ENCODE measurements around the gene TPR. TPM values are rescaled to one million over a fixed set of nuclear protein-coding genes. Genes with fewer than 3 reads are reported as not detected.

The TPR gene
- total RNA-seq, 1 experiment from 2014 or later: 107 TPM

DNA sequence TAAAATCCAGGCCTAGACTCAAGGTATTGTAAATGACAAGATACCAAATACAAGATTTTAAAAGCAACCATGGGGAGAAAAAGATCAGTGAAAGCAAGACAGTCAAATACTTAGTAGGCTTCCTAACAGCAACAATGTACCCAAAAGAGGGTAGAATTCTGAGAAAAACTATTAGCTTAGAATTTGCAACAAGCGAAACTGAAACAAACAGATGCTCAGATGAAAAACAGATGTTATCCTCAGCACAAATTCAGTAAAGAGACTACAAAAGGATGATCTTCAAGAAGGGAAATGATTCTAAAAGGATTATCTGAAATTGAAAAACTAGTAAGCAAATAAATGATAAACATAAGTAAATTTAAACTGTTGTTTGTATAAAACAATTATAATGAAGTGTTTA lies 45.9 kb upstream of the TPR start:
- Histone ChIP-seq H3T11ph (ENCODE audit: low read length) (no peak overlapping the region), H4K91ac (ENCODE audit: insufficient read length, low read depth, low read length) (no peak overlapping the region), H2BK15ac (ENCODE audit: low read depth, low read length) (no peak overlapping the region), H3K4me1 (ENCODE audit: insufficient read depth, low read length) (no peaks in the 10 kb centered on the region), H3K23ac (ENCODE audit: insufficient read length, low read depth, low read length) (no peak overlapping the region), H3K4me2 (ENCODE audit: insufficient read depth, insufficient read length, low read length) (no peak overlapping the region), H3K14ac (ENCODE audit: insufficient read depth, low read length) (no peak overlapping the region), H3K27ac (ENCODE audit: insufficient read length, low read depth, low read length) (no peak overlapping the region), H4K8ac (replicated peaks; ENCODE audit: insufficient read length, low read depth, low read length) (no peak overlapping the region), H3K18ac (ENCODE audit: insufficient read length, low read depth, low read length) (no peak overlapping the region), H3K9ac (ENCODE audit: extremely low read depth, insufficient read length, low read length) (no peak overlapping the region), H3K23me2 (ENCODE audit: insufficient read length, low read depth, low read length, poor library complexity, severe bottlenecking) (no peaks in the 10 kb centered on the region), H2AFZ (ENCODE audit: low read length) (no peak overlapping the region), H2BK5ac (ENCODE audit: insufficient read length, low read length) (no peak overlapping the region), H3K79me1 (ENCODE audit: insufficient read depth, low read depth, low read length, poor library complexity, severe bottlenecking) (no peaks in the 10 kb centered on the region), H3K79me2 (ENCODE audit: insufficient read depth, low read length) (no peaks in the 10 kb centered on the region), H2AK5ac (ENCODE audit: insufficient read length, low read length) (no peak overlapping the region), H4K5ac (ENCODE audit: insufficient read length, low read depth, low read length) (no peak overlapping the region), H4K20me1 (ENCODE audit: control insufficient read depth, insufficient read depth, insufficient read length) (no peaks in the 10 kb centered on the region), H3K4ac (ENCODE audit: low read depth, low read length) (no peak overlapping the region), H3K27me3 (ENCODE audit: insufficient read depth, low read length) (no peaks in the 10 kb centered on the region), H2BK12ac (ENCODE audit: insufficient read length, low read depth, low read length) (no peak overlapping the region), H3K56ac (ENCODE audit: insufficient read length, low read depth, low read length) (no peak overlapping the region), H2BK20ac (ENCODE audit: low read depth, low read length, poor library complexity, severe bottlenecking) (no peak overlapping the region), H3K9me3 (ENCODE audit: control insufficient read depth, low read depth, low read length) (no peaks in the 10 kb centered on the region), H2BK120ac (ENCODE audit: low read depth, low read length, poor library complexity, severe bottlenecking) (no peak overlapping the region)
- no peaks in the 10 kb centered on the region for H3K9me3 Mint-ChIP-seq
- TF ChIP-seq, protein P1, sequence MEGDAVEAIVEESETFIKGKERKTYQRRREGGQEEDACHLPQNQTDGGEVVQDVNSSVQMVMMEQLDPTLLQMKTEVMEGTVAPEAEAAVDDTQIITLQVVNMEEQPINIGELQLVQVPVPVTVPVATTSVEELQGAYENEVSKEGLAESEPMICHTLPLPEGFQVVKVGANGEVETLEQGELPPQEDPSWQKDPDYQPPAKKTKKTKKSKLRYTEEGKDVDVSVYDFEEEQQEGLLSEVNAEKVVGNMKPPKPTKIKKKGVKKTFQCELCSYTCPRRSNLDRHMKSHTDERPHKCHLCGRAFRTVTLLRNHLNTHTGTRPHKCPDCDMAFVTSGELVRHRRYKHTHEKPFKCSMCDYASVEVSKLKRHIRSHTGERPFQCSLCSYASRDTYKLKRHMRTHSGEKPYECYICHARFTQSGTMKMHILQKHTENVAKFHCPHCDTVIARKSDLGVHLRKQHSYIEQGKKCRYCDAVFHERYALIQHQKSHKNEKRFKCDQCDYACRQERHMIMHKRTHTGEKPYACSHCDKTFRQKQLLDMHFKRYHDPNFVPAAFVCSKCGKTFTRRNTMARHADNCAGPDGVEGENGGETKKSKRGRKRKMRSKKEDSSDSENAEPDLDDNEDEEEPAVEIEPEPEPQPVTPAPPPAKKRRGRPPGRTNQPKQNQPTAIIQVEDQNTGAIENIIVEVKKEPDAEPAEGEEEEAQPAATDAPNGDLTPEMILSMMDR (conservative IDR thresholded peaks at IDR 0.05): no peak
- no CpG with 5 or more reads among the region's 1 CpG for WGBS (ENCODE audit: extremely low coverage, insufficient read length, low lambda C conversion rate)
- H3K27ac Mint-ChIP-seq: peak overlapping the region in 1 of 3 experiments; percentile 5; a peak in 1 of 7 replicates
- H3K27me3 Mint-ChIP-seq (ENCODE audit: low read depth): no peaks in the 10 kb centered on the region
- no peak overlapping the region for H3K4me3 Mint-ChIP-seq
- peaks cover 4 to 20% (median 14%) of the 10 kb centered on the region in 3 experiments; a peak in 6 of 7 replicates for H3K36me3 Mint-ChIP-seq (ENCODE audit: insufficient read depth in 1 of 3, low read depth in 3 of 3)
- DNase-seq: no peak
- H3K4me1 Mint-ChIP-seq: no peaks in the 10 kb centered on the region
